Fibroblast of lung (primary cell): ENCODE results near the gene ICAM2. TPM values are rescaled to one million over a fixed set of nuclear protein-coding genes. Genes with fewer than 3 reads are reported as not detected.

ENCODE experiments used
- DNase-seq, 2 donors: peaks; one replicate each; pipeline versions ENCODE4 v3.0.0 to v3.0.0-alpha.2; 2010; ENCODE audit warnings: low read depth in 2 of 2
- H2AFZ ChIP-seq: 2 replicates; pipeline ENCODE4 v1.5.1; 2012; ENCODE audit warnings: low read length, control low read depth, inconsistent platforms
- H3K27ac ChIP-seq: 2 replicates; pipeline ENCODE4 v1.5.1; 2011; ENCODE audit warnings: low read length, control low read depth; ENCODE audit not compliant: insufficient read depth
- H3K27me3 ChIP-seq: 2 replicates; pipeline ENCODE4 v1.5.1; 2011; ENCODE audit warnings: mild to moderate bottlenecking, low read length; ENCODE audit not compliant: control insufficient read depth, insufficient read depth
- H3K36me3 ChIP-seq: 2 replicates; pipeline ENCODE4 v1.5.1; 2011; ENCODE audit warnings: low read length; ENCODE audit not compliant: control insufficient read depth, insufficient read depth
- H3K4me1 ChIP-seq: 2 replicates; pipeline ENCODE4 v1.5.1; 2011; ENCODE audit warnings: low read length; ENCODE audit not compliant: control insufficient read depth, insufficient read depth; ENCODE audit errors: extremely low read depth
- H3K4me2 ChIP-seq: 2 replicates; pipeline ENCODE4 v1.5.1; 2011; ENCODE audit warnings: low read length, control low read depth; ENCODE audit not compliant: insufficient read depth; ENCODE audit errors: extremely low read depth
- H3K4me3 ChIP-seq, 4 experiments: fragments of 200-600 bp in 1 of 4; sonication (generic) in 1 of 4; replicated peaks in 1 of 4; 2 replicates each; pipeline ENCODE4 v1.5.1; 2011 to 2016; ENCODE audit warnings: low read length in 4 of 4, low read depth in 3 of 4, mild to moderate bottlenecking in 3 of 4, control low read depth in 2 of 4, inconsistent platforms in 1 of 4, mixed read lengths in 1 of 4; ENCODE audit not compliant: insufficient read depth in 1 of 4; ENCODE audit errors: control extremely low read depth in 1 of 4
- H3K79me2 ChIP-seq: 2 replicates; pipeline ENCODE4 v1.5.1; 2012; ENCODE audit warnings: mild to moderate bottlenecking, low read length, inconsistent platforms; ENCODE audit not compliant: control insufficient read depth, insufficient read depth
- H3K9ac ChIP-seq: 2 replicates; pipeline ENCODE4 v1.5.1; 2011; ENCODE audit warnings: mild to moderate bottlenecking, low read length, control low read depth; ENCODE audit not compliant: insufficient read depth
- H3K9me3 ChIP-seq: 2 replicates; pipeline ENCODE4 v1.5.1; 2012; ENCODE audit warnings: low read depth, low read length; ENCODE audit not compliant: control insufficient read depth, insufficient read depth
- H4K20me1 ChIP-seq: 2 replicates; pipeline ENCODE4 v1.5.1; 2011; ENCODE audit warnings: low read length; ENCODE audit not compliant: control insufficient read depth, insufficient read depth; ENCODE audit errors: extremely low read depth
- EZH2 ChIP-seq: IDR thresholded peaks from 2 replicates; pipeline ENCODE4 v1.5.1; 2012; ENCODE audit warnings: low read length, control low read depth, mild to moderate bottlenecking; ENCODE audit errors: missing control alignments
- polyA plus RNA-seq, 2 donors: library from polyadenylated mRNA; depleted of rRNA in 1 of 2; stranded (reverse) in 1 of 2; unstranded in 1 of 2; fragments of >200 nt; gene quantifications; 2 replicates each; pipeline ENCODE4 v1.2.1, GENCODE V29; 2011 to 2012; ENCODE audit warnings: missing spikeins in 1 of 2
- total RNA-seq: library from RNA; depleted of rRNA; stranded (reverse); fragments of >200 nt; gene quantifications from 2 replicates; pipeline ENCODE4 v1.2.1, GENCODE V29; 2014
- TF ChIP-seq, protein P1 (sequence below), 2 donors: IDR thresholded peaks in 1 of 2; conservative IDR thresholded peaks in 1 of 2; 1 replicate in 1 of 2; 2 replicates in 1 of 2; pipeline ENCODE4 v1.5.1; 2011 to 2012; ENCODE audit warnings: low read length in 2 of 2, control low read depth in 1 of 2, inconsistent platforms in 1 of 2, low read depth in 1 of 2, mild to moderate bottlenecking in 1 of 2

The ICAM2 gene
- total and polyA plus RNA-seq, 2 donors (not counting 1 experiment from before 2014, with no cell fraction given), result 1.1 to 3.5 TPM

DNA sequence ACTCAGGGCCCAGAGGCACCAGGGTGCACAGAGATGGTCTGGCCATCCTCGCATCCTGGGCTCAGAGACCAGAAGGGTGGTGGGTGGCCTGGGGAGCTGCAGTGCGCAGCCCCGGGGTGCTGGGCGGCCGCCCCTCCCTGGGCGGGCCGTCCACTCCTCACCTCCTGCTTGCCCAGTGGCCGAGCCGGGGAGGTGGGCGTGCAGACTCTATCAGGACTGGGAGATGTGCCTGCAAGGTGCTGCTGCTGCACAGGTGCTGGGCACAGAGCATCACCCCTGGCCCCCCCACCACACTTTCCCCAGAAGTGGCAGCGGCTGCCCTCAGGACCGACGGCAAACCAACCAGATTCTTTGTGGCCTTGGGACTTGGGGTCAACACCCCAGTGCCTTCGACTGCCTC is 47.6 kb downstream of the ICAM2 start, which contains the start of gene SCN4A:
SCN4A (minus strand) TSS at position 123 of the 400 bp plus-strand sequence; CDS start at position 46, 77 bp downstream.
- Histone ChIP-seq H3K9me3 (no peaks in the 10 kb centered on the region), H3K4me2 (no peak within 1 kb of the TSS)
- TF ChIP-seq, protein P1, sequence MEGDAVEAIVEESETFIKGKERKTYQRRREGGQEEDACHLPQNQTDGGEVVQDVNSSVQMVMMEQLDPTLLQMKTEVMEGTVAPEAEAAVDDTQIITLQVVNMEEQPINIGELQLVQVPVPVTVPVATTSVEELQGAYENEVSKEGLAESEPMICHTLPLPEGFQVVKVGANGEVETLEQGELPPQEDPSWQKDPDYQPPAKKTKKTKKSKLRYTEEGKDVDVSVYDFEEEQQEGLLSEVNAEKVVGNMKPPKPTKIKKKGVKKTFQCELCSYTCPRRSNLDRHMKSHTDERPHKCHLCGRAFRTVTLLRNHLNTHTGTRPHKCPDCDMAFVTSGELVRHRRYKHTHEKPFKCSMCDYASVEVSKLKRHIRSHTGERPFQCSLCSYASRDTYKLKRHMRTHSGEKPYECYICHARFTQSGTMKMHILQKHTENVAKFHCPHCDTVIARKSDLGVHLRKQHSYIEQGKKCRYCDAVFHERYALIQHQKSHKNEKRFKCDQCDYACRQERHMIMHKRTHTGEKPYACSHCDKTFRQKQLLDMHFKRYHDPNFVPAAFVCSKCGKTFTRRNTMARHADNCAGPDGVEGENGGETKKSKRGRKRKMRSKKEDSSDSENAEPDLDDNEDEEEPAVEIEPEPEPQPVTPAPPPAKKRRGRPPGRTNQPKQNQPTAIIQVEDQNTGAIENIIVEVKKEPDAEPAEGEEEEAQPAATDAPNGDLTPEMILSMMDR (conservative IDR thresholded peaks at IDR 0.05 in 1 of 2, IDR thresholded peaks at IDR 0.05 in 1 of 2; ENCODE audit: low read depth in 1 of 2, low read length in 2 of 2), result no peak
- no peak for TF ChIP-seq EZH2

DNA sequence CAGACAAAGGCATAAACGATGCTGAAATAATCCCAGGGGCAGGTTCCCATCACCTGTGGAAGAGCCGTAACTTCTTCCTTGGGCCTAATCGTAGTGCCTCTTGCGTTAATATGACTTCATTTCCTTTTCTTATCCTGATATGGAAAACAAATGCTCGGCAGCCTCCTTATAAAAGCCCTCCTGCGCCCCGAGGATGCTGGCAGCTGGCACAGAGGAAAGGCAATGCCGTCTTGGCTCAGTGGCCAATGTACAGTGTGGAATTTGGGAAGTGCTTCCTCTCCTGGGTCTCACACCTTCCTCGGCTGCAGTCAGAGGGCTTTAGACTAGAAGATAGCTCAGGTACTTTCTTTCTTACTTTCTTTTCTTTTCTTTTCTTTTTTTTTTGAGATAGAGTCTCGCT is 51.2 kb downstream of the ICAM2 start:
- DNase-seq, result no peak
- no peaks in the 10 kb centered on the region for H3K36me3 ChIP-seq
- no peak overlapping the region for H3K4me2 ChIP-seq
- H3K4me1 ChIP-seq, result peaks cover 3% of the 10 kb centered on the region
- no peak overlapping the region for H3K9ac ChIP-seq
- no peaks in the 10 kb centered on the region for H3K27me3 ChIP-seq
- H3K27ac ChIP-seq, result no peak overlapping the region
- no peaks in the 10 kb centered on the region for H3K9me3 ChIP-seq
- no peak overlapping the region for H2AFZ ChIP-seq
- TF ChIP-seq, protein P1 (conservative IDR thresholded peaks at IDR 0.05 in 1 of 2, IDR thresholded peaks at IDR 0.05 in 1 of 2; ENCODE audit: low read depth in 1 of 2, low read length in 2 of 2), result no peak
- no peak for TF ChIP-seq EZH2
- H4K20me1 ChIP-seq, result no peaks in the 10 kb centered on the region
- no peak overlapping the region for H3K4me3 ChIP-seq
- H3K79me2 ChIP-seq, result no peaks in the 10 kb centered on the region

More for the DNA sequence above, 47.6 kb downstream of the ICAM2 start, which contains the start of gene SCN4A:
- no peak within 1 kb of the TSS for H2AFZ ChIP-seq
- H3K4me3 ChIP-seq, result no peak within 1 kb of the TSS
- no peaks in the 10 kb centered on the region for H3K36me3 ChIP-seq
- peaks cover 9% of the 10 kb centered on the region for H3K4me1 ChIP-seq
- H3K9ac ChIP-seq, result no peak within 1 kb of the TSS
- H3K79me2 ChIP-seq, result no peaks in the 10 kb centered on the region
- no peaks in the 10 kb centered on the region for H4K20me1 ChIP-seq
- no peak for DNase-seq
- H3K27ac ChIP-seq, result no peak within 1 kb of the TSS
- H3K27me3 ChIP-seq, result no peaks in the 10 kb centered on the region

DNA sequence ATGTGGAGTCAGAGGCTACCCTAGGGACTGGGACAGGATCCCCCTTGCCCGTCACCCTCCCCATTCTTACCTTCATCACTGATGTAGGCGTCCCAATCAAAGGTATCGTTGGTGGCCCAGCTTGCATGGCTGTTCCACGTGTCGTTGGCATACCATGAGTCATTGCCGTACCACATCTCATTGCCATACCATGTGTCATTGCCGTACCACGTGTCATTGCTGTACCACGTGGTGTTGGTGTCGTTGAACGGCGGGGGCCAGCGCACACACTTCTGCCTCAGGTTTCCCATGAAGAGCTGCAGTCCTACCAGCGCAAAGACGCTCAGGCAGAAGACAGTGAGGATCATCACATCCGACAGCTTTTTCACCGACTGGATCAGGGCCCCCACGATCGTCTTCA is 52.5 kb downstream of the ICAM2 start:
- H3K79me2 ChIP-seq, result no peaks in the 10 kb centered on the region
- no peak overlapping the region for H3K4me2 ChIP-seq
- H3K9me3 ChIP-seq, result no peaks in the 10 kb centered on the region
- H3K4me3 ChIP-seq, result no peak overlapping the region
- H3K9ac ChIP-seq, result no peak overlapping the region
- no peaks in the 10 kb centered on the region for H3K36me3 ChIP-seq
- TF ChIP-seq, protein P1 (conservative IDR thresholded peaks at IDR 0.05 in 1 of 2, IDR thresholded peaks at IDR 0.05 in 1 of 2; ENCODE audit: low read depth in 1 of 2, low read length in 2 of 2), result no peak
- TF ChIP-seq EZH2, result no peak
- H3K27me3 ChIP-seq, result no peaks in the 10 kb centered on the region
- H3K27ac ChIP-seq, result no peak overlapping the region
- no peaks in the 10 kb centered on the region for H3K4me1 ChIP-seq
- peak in 1 of 2 donors; percentile 11 for DNase-seq
- no peaks in the 10 kb centered on the region for H4K20me1 ChIP-seq
- H2AFZ ChIP-seq, result no peak overlapping the region
